Activated CD4-positive, alpha-beta memory T cell treated with anti-CD3 and anti-CD28 coated beads, Interleukin-2, amount 10 ng/mL, durations not matched to agents 7 days and 5 days (primary cell): Measurements from ENCODE around the gene ARHGAP18. TPM values are rescaled to one million over a fixed set of nuclear protein-coding genes. Genes with fewer than 3 reads are reported as not detected.

ENCODE experiments used
- CTCF ChIA-PET: fragments of 350-600 bp; sonication (Branson Sonifier 250); formaldehyde crosslinking; loops from one replicate; lab custom pipeline; 2021; ENCODE audit warnings: antibody characterized with exemption, inconsistent platforms; lab: Charles Lee
- POLR2A ChIA-PET: fragments of 350-600 bp; sonication (Branson Sonifier 250); formaldehyde crosslinking; loops from one replicate; lab custom pipeline; 2021; ENCODE audit warnings: antibody characterized with exemption; lab: Charles Lee
- DNase-seq: peaks from one replicate; pipeline ENCODE4 v3.0.0-alpha.2; 2020
- H3K27ac Mint-ChIP-seq: one replicate; pipeline ENCODE4 v1.8.0; 2021; ENCODE audit warnings: mild to moderate bottlenecking, mixed read lengths
- H3K27me3 Mint-ChIP-seq: one replicate; pipeline ENCODE4 v1.8.0; 2021; ENCODE audit warnings: mixed read lengths
- H3K36me3 Mint-ChIP-seq: one replicate; pipeline ENCODE4 v1.8.0; 2021; ENCODE audit warnings: low read depth, mixed read lengths
- H3K4me1 Mint-ChIP-seq: one replicate; pipeline ENCODE4 v1.8.0; 2021; ENCODE audit warnings: mixed read lengths
- H3K4me3 Mint-ChIP-seq: one replicate; pipeline ENCODE4 v1.8.0; 2021; ENCODE audit warnings: mild to moderate bottlenecking, mixed read lengths
- H3K9me3 Mint-ChIP-seq: one replicate; pipeline ENCODE4 v1.8.0; 2021; ENCODE audit warnings: mixed read lengths
- total RNA-seq, 2 experiments: library from RNA; stranded (reverse); gene quantifications; one replicate each; pipeline ENCODE4 v1.2.3, GENCODE V29; 2021

The ARHGAP18 gene
- total RNA-seq, 2 experiments from 2014 or later = 14.8 to 18.0 TPM

DNA sequence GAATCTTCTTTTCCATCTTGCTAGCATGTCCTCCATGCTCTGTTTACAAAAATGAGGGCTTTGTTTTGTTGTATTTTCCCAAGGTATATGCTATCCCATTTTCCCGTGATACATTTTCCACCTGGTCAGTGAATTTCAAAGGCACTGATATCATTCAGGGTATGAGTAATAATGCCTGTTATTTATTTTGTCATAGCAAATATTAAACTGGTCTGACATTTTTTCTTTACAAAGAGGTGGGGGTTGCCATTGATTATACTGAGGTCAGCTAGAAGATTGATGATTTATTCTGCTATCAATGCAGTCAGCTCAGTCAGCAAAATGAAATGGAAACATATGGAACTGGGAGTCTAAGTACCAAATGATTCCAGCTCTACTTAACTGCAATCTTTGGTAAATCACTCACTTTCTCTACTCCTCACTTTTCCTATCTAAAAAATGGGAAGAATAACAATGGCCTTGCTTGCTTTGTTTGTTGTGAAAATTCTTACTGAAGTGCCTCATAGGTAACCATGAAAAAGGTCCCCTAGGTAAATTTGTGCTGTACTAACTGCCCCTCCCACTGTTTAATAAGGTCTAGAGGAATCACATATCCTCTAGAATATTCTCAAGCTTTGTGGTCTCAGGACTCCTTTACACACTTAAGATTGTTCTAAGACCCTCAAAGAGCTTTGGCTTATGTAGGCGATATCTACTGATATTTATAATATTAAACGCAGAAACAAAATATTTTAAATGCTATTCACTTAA lies 64.0 kb downstream of the ARHGAP18 start:
- no peaks in the 10 kb centered on the region for H3K9me3 Mint-ChIP-seq
- POLR2A ChIA-PET = no interaction called here
- no peak for DNase-seq
- H3K27ac Mint-ChIP-seq = no peak overlapping the region
- CTCF ChIA-PET = no interaction called here
- H3K36me3 Mint-ChIP-seq = no peaks in the 10 kb centered on the region
- H3K4me1 Mint-ChIP-seq = peaks cover 2% of the 10 kb centered on the region
- H3K4me3 Mint-ChIP-seq = no peak overlapping the region
- H3K27me3 Mint-ChIP-seq = no peaks in the 10 kb centered on the region

DNA sequence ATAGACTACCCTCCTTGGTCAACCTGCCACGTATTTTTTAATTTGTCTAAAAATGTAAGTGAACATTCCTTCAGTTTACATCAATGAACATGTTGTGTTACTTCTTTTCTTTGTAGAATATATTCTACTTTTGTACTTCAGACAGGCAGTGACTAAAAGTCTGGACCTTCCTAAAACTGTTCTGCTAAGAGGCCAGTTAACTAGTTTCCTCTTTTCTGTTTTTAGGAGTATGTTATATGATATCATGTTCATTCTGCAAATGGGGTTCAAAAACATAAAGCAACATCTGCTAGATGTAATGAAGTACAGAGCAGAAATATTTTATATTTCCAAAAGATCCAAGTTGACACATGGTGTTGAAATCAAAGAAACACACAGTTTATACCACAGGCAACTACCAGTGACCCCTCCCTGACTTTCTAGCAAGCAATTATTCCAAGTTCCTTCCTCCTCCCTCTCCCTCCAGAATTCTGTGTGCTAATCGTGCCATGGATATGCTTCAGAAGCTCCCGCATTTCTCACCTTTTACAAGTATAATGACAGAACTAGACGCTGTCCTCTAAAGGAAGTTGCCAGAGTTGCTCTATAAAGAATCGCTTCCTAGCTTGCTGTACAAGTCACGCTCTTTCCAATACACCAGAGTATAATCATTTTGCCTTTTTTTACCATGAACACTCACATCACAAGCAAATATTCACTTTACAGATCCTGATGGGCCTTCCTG lies 64.7 kb downstream of the ARHGAP18 start:
- Mint-ChIP-seq H3K27ac (no peak overlapping the region), H3K36me3 (no peaks in the 10 kb centered on the region), H3K4me3 (no peak overlapping the region), H3K9me3 (no peaks in the 10 kb centered on the region), H3K27me3 (no peaks in the 10 kb centered on the region), H3K4me1 (peaks cover 2% of the 10 kb centered on the region)
- no peak for DNase-seq
- CTCF ChIA-PET = no interaction called here
- POLR2A ChIA-PET = no interaction called here

DNA sequence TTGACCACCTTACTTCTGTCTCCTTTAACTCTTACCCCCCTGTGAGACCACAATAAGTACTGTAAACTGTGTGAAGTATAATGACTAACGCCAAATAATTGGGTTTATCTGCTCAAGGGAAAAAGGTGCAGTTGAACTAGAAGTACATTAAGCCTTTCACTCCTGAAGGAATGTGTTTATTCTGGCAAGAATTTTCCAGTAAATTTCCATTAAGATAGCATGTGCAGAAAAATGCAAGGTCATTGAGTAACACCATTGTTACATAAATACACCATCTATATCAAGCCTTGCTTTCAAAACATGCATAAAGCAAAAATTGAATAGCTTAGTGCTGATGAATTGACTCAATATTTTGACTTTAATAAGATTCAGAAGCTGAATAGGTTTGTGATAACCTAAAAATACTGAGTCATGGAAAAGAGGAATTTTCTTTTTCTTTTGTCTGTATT lies 65.4 kb downstream of the ARHGAP18 start:
- H3K36me3 Mint-ChIP-seq = no peaks in the 10 kb centered on the region
- H3K27me3 Mint-ChIP-seq = no peaks in the 10 kb centered on the region
- peaks cover 2% of the 10 kb centered on the region for H3K4me1 Mint-ChIP-seq
- CTCF ChIA-PET = no interaction called here
- H3K27ac Mint-ChIP-seq = no peak overlapping the region
- H3K9me3 Mint-ChIP-seq = no peaks in the 10 kb centered on the region
- POLR2A ChIA-PET = no interaction called here
- H3K4me3 Mint-ChIP-seq = no peak overlapping the region
- DNase-seq = no peak

DNA sequence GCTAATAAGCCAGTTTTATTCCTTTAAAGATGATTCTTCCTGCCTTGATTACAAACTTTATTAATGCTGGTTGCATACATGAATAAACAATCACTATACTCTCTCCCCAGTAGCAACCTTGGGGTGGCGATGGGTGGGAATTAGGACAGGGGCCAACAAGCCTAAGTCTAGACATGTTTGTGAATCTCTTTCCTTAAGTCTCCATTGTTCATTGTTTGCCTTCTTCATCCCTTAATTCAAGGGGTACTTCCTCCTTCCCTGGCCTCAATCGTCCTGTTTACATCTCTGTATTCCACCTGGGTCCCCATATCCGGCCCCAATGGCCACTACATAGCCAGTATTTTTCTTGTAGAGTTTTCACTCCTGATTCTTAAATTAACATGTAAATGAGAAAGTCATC lies 66.0 kb downstream of the ARHGAP18 start:
- CTCF ChIA-PET = no interaction called here
- Mint-ChIP-seq H3K4me3 (no peak overlapping the region), H3K27me3 (no peaks in the 10 kb centered on the region), H3K27ac (no peak overlapping the region), H3K4me1 (peaks cover 2% of the 10 kb centered on the region), H3K36me3 (no peaks in the 10 kb centered on the region), H3K9me3 (no peaks in the 10 kb centered on the region)
- POLR2A ChIA-PET = no interaction called here
- no peak for DNase-seq

DNA sequence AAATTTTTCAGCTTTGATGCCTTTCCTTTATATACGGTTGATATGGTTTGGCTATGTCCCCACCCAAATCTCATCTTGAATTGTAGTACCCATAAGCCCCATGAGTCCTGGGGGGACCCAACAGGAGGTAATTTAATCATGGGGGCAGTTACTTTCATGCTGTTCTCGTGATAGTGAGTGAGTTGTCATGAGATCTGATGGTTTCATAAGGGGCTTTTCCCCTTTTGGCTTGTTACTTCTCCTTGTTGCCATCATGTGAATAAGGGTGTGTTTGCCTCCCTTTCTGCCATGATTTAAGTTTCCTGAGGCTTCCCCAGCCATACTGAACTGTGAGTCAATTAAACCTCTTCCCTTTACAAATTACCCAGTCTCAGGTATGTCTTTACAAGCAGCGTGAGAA lies 66.8 kb downstream of the ARHGAP18 start:
- H3K27me3 Mint-ChIP-seq = no peaks in the 10 kb centered on the region
- DNase-seq = no peak
- H3K4me3 Mint-ChIP-seq = no peak overlapping the region
- H3K27ac Mint-ChIP-seq = no peak overlapping the region
- CTCF ChIA-PET = interaction anchor here (0.6 to 0.8 kb wide), 2 partner anchors 9 to 57 kb away, joined by 3 read pairs; no protein-coding TSS in a partner anchor
- POLR2A ChIA-PET = no interaction called here
- no peaks in the 10 kb centered on the region for H3K4me1 Mint-ChIP-seq
- peaks cover 4% of the 10 kb centered on the region for H3K36me3 Mint-ChIP-seq
- H3K9me3 Mint-ChIP-seq = no peaks in the 10 kb centered on the region

DNA sequence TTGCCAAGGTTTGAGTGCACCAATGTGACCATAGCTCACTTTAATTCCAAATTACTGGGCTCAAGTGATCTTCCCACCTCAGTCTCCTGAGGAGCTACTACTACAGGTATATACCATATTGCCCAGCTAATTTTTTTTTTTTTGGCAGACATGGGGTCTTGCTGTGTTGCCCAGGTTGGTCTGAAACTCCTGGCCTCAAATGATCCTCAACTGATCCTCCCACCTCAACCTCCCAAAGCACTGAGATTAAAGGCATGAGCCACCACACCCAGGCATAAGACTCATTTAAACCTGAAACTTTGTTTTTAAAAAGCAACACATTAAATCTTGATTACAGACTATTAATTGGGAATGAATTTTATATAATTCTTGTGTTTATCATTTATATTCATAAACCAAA lies 67.7 kb downstream of the ARHGAP18 start:
- POLR2A ChIA-PET = no interaction called here
- DNase-seq = no peak
- Mint-ChIP-seq H3K27ac (no peak overlapping the region), H3K9me3 (no peaks in the 10 kb centered on the region), H3K27me3 (no peaks in the 10 kb centered on the region), H3K4me1 (no peaks in the 10 kb centered on the region), H3K36me3 (peaks cover 10% of the 10 kb centered on the region), H3K4me3 (no peak overlapping the region)
- CTCF ChIA-PET = interaction anchor here (0.8 kb wide), 1 partner anchor 8 kb away, joined by 3 read pairs; no protein-coding TSS in a partner anchor

DNA sequence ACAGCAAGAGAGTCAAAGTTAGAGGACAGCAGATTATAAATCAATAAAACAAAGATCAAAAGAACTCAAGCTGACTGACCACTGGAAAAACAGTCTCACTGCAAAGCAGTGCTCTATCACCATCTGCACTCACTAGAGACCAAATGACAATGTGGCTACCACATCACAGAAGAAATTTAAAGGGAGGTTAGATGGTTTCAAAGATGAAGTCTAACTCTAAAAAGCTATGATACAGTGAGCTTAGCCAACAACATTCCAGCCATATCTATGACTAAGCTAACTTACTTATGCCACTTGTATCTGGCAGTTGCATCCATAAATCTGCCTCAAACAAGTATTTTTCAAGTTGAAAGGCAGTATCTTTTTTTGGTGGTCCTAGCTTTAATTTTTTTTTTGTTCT lies 68.6 kb downstream of the ARHGAP18 start:
- Mint-ChIP-seq H3K27me3 (no peaks in the 10 kb centered on the region), H3K4me3 (no peak overlapping the region), H3K9me3 (no peaks in the 10 kb centered on the region), H3K36me3 (peaks cover 11% of the 10 kb centered on the region), H3K4me1 (no peaks in the 10 kb centered on the region), H3K27ac (no peak overlapping the region)
- ChIA-PET CTCF (interaction anchor here (0.8 to 1.6 kb wide), 2 partner anchors 19 to 134 kb away, joined by 3 to 4 read pairs; no protein-coding TSS in a partner anchor), POLR2A (no interaction called here)
- DNase-seq = no peak

DNA sequence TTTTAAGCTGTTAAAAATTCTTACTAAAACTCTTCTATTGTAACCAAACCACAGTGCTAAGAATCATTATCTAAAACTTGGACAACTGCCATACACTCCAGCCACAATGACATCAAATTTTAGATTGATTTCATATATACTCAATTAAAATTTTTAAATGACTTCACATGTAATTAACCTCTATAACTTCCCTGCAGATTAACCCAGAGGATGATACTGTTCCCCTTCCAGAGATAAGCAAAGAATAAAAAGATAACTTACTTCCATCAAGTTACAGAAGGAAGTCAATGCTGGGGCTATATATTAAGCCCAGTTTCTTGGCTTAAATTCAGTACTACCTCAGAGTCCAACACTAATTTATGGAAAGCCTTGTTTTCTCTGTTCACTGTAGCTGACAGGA lies 71.3 kb downstream of the ARHGAP18 start:
- DNase-seq = no peak
- H3K4me1 Mint-ChIP-seq = no peaks in the 10 kb centered on the region
- H3K9me3 Mint-ChIP-seq = no peaks in the 10 kb centered on the region
- ChIA-PET POLR2A (no interaction called here), CTCF (no interaction called here)
- H3K36me3 Mint-ChIP-seq = peaks cover 16% of the 10 kb centered on the region
- H3K4me3 Mint-ChIP-seq = no peak overlapping the region
- H3K27me3 Mint-ChIP-seq = no peaks in the 10 kb centered on the region
- no peak overlapping the region for H3K27ac Mint-ChIP-seq

DNA sequence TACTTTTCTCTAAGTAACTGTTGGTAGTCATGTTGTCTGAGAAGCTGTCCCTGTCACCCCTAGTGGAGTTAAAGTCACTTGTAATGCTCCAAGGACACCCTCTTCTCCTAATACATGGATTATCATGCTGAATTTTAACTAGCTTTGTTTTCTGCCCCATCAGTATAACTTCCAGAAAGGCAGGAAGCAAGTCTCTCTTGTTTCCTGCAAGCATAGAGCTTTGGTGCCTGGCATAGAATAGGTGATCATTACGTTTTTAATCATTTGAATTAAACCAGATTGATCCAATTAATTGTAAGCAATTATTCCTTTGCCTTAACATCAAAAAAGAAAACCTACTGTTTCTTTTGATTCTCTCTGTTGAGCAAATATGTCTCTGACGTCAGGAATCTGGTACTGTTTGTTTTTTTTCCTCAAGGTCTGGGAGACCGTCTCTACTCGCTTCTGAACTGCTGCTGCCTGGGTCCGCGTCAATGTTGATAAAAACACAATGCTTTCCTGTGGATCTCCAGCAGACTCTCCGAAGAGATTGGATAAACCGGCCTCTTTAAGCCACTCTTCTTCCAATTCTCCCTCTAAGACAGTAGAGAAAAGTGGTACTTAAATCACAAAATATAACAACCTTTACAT lies 71.8 kb downstream of the ARHGAP18 start:
- CTCF ChIA-PET = interaction anchor here (0.6 kb wide), 1 partner anchor 23 kb away, joined by 5 read pairs; no protein-coding TSS in a partner anchor
- POLR2A ChIA-PET = no interaction called here
- H3K27ac Mint-ChIP-seq = no peak overlapping the region
- no peaks in the 10 kb centered on the region for H3K4me1 Mint-ChIP-seq
- H3K27me3 Mint-ChIP-seq = no peaks in the 10 kb centered on the region
- H3K36me3 Mint-ChIP-seq = peaks cover 16% of the 10 kb centered on the region
- H3K9me3 Mint-ChIP-seq = no peaks in the 10 kb centered on the region
- H3K4me3 Mint-ChIP-seq = no peak overlapping the region
- DNase-seq = no peak

DNA sequence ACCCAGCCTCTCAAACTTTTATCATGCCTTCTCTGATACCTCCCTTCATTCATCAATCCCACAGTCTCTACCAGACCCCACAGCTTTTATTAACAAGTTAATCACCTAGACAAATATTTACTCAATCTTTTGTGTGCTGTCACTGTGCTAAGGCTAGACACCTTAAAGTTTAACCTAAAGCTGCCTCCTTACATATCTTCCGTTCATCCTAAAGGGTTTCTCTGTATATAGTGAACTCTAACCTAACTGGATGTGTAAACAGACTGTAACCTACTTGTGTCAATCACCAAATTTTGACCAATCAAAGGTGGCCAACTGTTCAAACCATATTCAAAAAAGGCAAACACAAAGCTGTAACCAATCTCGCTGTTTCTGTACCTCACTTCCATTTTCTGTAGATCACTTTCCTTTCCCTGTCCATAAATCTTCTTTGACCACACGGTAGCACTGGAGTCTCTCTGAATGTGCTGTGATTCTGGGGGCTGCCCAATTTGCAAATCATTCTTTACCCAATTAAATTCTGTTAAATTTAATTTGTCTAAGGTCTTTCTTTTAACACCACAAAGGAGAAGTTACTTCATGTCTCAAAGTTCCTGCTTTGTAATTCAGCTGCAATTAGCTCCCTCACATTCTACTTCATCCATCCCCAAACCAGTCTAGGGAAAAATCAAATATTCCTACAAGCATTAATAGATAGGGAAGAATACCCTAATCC lies 72.5 kb downstream of the ARHGAP18 start:
- POLR2A ChIA-PET = no interaction called here
- Mint-ChIP-seq H3K4me1 (no peaks in the 10 kb centered on the region), H3K27ac (no peak overlapping the region), H3K36me3 (peaks cover 16% of the 10 kb centered on the region), H3K27me3 (no peaks in the 10 kb centered on the region), H3K9me3 (no peaks in the 10 kb centered on the region), H3K4me3 (no peak overlapping the region)
- CTCF ChIA-PET = interaction anchor here (0.6 to 1.0 kb wide), 2 partner anchors 23 to 41 kb away, joined by 3 to 5 read pairs; no protein-coding TSS in a partner anchor
- no peak for DNase-seq

DNA sequence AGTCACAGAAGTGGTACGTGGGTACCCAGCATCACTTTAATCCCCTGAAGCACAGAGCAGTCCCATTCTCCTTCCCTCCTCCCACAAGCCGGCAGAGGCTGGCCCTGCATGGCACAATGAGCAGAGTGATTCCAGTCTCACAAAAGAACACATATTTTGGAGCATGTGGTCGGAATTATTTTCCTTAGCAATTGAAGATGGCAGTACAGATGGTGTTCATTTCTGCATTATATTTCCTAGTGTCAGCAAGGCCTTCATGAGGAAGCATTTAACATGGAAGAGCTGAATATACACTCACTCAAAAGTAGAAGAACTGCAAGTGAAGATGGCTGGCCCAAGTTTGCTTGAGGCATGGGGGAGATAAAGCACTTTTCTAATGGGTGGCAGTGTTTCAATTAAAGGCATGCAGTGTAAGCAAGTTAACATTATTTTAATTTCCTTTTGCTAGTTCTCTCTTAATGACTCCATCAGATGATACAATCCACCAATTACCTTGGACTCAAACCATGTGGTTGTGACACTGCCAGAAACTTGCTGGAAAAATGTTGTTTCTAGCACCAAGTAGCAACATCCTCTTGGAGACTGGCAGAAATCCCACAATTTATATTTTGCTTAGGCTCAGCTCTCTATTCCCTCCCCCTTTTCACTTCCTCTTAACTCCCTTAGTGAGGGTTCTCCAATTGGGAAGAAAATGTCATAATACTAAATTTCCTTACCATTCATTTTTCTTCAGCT lies 74.4 kb downstream of the ARHGAP18 start:
- no peak overlapping the region for H3K27ac Mint-ChIP-seq
- ChIA-PET POLR2A (no interaction called here), CTCF (no interaction called here)

More for the DNA sequence above, 74.4 kb downstream of the ARHGAP18 start:
- Mint-ChIP-seq H3K4me1 (no peaks in the 10 kb centered on the region), H3K4me3 (no peak overlapping the region), H3K36me3 (peaks cover 22% of the 10 kb centered on the region), H3K27me3 (no peaks in the 10 kb centered on the region), H3K9me3 (no peaks in the 10 kb centered on the region)
- DNase-seq = no peak
